ENCODE data around the gene RASSF9.

DNA sequence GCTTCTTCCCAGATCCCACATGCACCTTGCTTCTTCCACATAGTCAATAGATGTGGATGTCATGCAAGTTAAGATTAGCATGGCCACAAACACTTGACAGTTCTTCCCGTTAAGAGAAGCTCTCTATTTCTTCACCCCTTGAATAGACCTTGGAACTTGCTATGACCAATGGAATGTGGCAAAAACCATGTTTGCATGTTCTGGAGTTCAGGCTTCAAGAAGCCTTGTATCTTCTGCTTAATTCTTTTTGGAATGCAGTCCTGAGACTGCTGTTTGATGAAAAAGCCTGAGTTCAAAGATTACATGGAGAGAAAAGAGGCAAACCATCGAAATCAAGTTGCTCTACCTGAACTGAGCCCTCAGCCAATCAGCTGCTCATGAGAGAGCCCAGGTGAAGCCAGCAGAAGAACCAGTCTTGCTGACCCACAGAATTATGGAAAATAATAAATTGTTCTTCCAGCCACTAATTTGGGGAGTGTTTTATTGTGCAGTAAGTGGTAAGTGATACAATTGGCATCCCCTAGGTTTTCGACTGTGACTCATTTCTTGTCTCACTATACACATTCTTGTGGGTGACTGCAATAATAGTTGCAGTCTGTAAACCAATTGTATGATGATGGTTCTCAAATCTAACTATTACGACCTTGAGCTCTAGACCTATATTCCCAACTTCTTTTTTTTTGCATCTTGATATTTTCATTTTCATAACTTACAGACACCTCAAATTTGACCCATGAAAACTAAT, 12.6 kb downstream of the RASSF9 start:
- TF ChIP-seq SIN3A (IDR thresholded peaks at IDR 0.05; ENCODE audit: borderline replicate concordance, insufficient read depth, low read length) (no peak), REST (IDR thresholded peaks at IDR 0.05; ENCODE audit: insufficient read depth in 1 of 2, low read depth in 2 of 2, low read length in 2 of 2) (no peak), TAF1 (IDR thresholded peaks at IDR 0.05; ENCODE audit: borderline replicate concordance, insufficient read depth, low read length) (no peak)
